SU-DHL-6 (cell line): ENCODE results near the gene PCDHB6.

ENCODE experiments used
- CTCF ChIP-seq: fragments of 200-600 bp; sonication (generic); IDR thresholded peaks from one replicate; pipeline ENCODE4 v1.5.1; 2017; ENCODE audit warnings: antibody characterized with exemption, mild to moderate bottlenecking, low read length, moderate library complexity; ENCODE audit not compliant: insufficient read depth, poor library complexity, severe bottlenecking
- EZH2phosphoT487 ChIP-seq: fragments of 200-600 bp; sonication (generic), shearing (Covaris generic); conservative IDR thresholded peaks from 2 replicates; pipeline ENCODE4 v1.6.1; 2018; ENCODE audit warnings: mild to moderate bottlenecking, antibody characterized with exemption, low read length, moderate library complexity, mixed read lengths

GRCh38 chr5:141172381-141173204 is 22.7 kb downstream of the PCDHB6 start, which contains the start of gene PCDHB7:
- TF ChIP-seq CTCF, result peak; percentile 75
- no peak for TF ChIP-seq EZH2phosphoT487
